Measurements from ENCODE around the gene GRIK4.

DNA sequence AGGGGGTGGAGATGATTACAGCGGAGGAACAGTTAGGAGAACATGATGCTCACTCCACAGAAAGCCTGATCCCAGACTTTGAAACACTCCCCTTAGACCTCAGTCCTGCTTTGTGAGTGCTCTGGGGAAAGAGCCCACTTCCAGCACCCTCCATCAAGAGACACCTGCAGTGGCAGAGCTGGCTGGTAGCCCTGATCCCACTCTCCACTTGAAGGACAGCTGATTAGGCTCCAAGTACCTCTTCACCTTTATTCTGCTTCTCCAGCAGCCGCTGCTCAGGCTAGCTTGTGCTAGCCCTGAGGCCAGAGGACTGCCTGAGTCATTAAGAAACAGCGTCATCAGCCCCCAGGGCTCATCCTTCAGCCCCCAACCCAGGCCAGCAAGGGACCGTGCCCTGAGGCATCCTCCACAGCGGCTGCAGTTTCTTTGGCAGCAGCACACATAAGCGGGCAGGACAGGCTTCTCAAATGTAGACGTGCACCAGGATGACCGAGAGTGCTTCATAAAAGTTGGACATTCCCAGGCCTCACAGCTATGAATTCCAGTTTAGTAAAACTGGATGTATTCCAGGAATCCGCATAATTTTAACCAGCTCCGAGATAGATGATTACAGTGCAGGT, 366.3 kb downstream of the GRIK4 start:
- TF ChIP-seq, protein P1, sequence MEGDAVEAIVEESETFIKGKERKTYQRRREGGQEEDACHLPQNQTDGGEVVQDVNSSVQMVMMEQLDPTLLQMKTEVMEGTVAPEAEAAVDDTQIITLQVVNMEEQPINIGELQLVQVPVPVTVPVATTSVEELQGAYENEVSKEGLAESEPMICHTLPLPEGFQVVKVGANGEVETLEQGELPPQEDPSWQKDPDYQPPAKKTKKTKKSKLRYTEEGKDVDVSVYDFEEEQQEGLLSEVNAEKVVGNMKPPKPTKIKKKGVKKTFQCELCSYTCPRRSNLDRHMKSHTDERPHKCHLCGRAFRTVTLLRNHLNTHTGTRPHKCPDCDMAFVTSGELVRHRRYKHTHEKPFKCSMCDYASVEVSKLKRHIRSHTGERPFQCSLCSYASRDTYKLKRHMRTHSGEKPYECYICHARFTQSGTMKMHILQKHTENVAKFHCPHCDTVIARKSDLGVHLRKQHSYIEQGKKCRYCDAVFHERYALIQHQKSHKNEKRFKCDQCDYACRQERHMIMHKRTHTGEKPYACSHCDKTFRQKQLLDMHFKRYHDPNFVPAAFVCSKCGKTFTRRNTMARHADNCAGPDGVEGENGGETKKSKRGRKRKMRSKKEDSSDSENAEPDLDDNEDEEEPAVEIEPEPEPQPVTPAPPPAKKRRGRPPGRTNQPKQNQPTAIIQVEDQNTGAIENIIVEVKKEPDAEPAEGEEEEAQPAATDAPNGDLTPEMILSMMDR (IDR thresholded peaks at IDR 0.05) = no peak
- TF ChIP-seq POLR2AphosphoS5 (IDR thresholded peaks at IDR 0.05) (no peak), POLR2A (IDR thresholded peaks at IDR 0.05) (no peak)
